ENCODE measurements around the gene SPPL2C. TPM values are rescaled to one million over a fixed set of nuclear protein-coding genes. Genes with fewer than 3 reads are reported as not detected.

SPPL2C gene
- total and polyA plus RNA-seq, 10 of the 15 experiments (the other 5 are each of a cell fraction or from before 2014, with no cell fraction given) = not detected

- Histone ChIP-seq H4K20me1 (ENCODE audit: control insufficient read depth, insufficient read depth) (no peaks in the 10 kb centered on the region), H2AFZ (ENCODE audit: control insufficient read depth, low read depth, low read length) (no peak overlapping the region), H3K27me3 (replicated peaks in 1 of 2; ENCODE audit: control insufficient read depth in 2 of 2, insufficient read depth in 2 of 2, low read length in 1 of 2) (peaks cover 0 to 2% of the 10 kb centered on the region in 2 experiments; a peak in 2 of 4 replicates), H3K79me2 (ENCODE audit: control insufficient read depth, insufficient read depth, low read length) (no peaks in the 10 kb centered on the region), H3K4me3 (no peak overlapping the region), H3K4me1 (ENCODE audit: control insufficient read depth, insufficient read depth, low read length) (no peaks in the 10 kb centered on the region), H3K4me2 (ENCODE audit: control insufficient read depth, insufficient read depth) (no peak overlapping the region), H3K9ac (ENCODE audit: control insufficient read depth, insufficient read depth, low read length) (no peak overlapping the region), H3K27ac (ENCODE audit: control insufficient read depth, insufficient read depth) (no peak overlapping the region), H3K36me3 (ENCODE audit: control insufficient read depth in 2 of 2, insufficient read depth in 2 of 2, low read length in 1 of 2) (no peaks in the 10 kb centered on the region), H3K9me3 (replicated peaks; ENCODE audit: control insufficient read depth, insufficient read depth, low read length) (no peaks in the 10 kb centered on the region)
- POLR2A ChIA-PET = no interaction called here
- SMC1A ChIA-PET (ENCODE audit: uncharacterized antibody, unreplicated experiment) = no interaction called here
- RAD21 ChIA-PET (ENCODE audit: unreplicated experiment) = no interaction called here
- 24% methylated on average over 5 of the region's 5 CpGs for WGBS (ENCODE audit: insufficient coverage, insufficient replicate concordance, low lambda C conversion rate, missing lambda C conversion rate)
- CTCF ChIA-PET = no interaction called here
- in situ Hi-C loops (cut with MboI) = no loop called here
- FAIRE-seq (no peak), ATAC-seq (no peak), DNase-seq (ENCODE audit: low read depth, low spot score) (no peak)
- BruUV-seq (replicated peaks) = no TSS peak
- intact Hi-C loops (cut with micrococcal nuclease; ENCODE audit: unreplicated experiment) = no loop called here
- TF ChIP-seq SREBF1 (IDR thresholded peaks at IDR 0.05; ENCODE audit: low read length) (no peak), PRDM15 (CRISPR knock-in tag; IDR thresholded peaks at IDR 0.05) (no peak), NFXL1 (IDR thresholded peaks at IDR 0.05; ENCODE audit: borderline replicate concordance) (no peak), NR2C1 (IDR thresholded peaks at IDR 0.05) (no peak), BCL3 (IDR thresholded peaks at IDR 0.05; ENCODE audit: borderline replicate concordance, insufficient read depth, low read depth, low read length, poor library complexity, severe bottlenecking) (no peak), JUNB (IDR thresholded peaks at IDR 0.05) (no peak), SIN3A (IDR thresholded peaks at IDR 0.05; ENCODE audit: low read depth, low read length) (no peak), ETV6 (conservative IDR thresholded peaks at IDR 0.05 in 1 of 2, IDR thresholded peaks at IDR 0.05 in 1 of 2; ENCODE audit: borderline replicate concordance in 1 of 2, low read depth in 1 of 2) (no peak), ZNF384 (IDR thresholded peaks at IDR 0.05; ENCODE audit: borderline replicate concordance, low read depth, low read length) (no peak), BCLAF1 (IDR thresholded peaks at IDR 0.05) (no peak), EED (IDR thresholded peaks at IDR 0.05; ENCODE audit: low read depth) (no peak), POLR2AphosphoS2 (IDR thresholded peaks at IDR 0.05; ENCODE audit: low read depth, low read length) (no peak), SP1 (IDR thresholded peaks at IDR 0.05; ENCODE audit: low read depth, low read length) (no peak), RAD21 (IDR thresholded peaks at IDR 0.05; ENCODE audit: insufficient read depth, low read depth, low read length) (no peak), PAX5 (IDR thresholded peaks at IDR 0.05; ENCODE audit: borderline replicate concordance, low read depth, low read length) (no peak), BRCA1 (IDR thresholded peaks at IDR 0.05; ENCODE audit: low read depth, low read length) (no peak), FOXK2 (IDR thresholded peaks at IDR 0.05) (no peak)
These were observed 27.0 kb downstream of the SPPL2C start for GRCh38 chr17:45871718-45872117.
